HUDEP-2 (cell line): ENCODE results near the gene NFATC4.
"Not testable (repeated sequence)": the region's sequence is repeated elsewhere in the genome, so short reads cannot be mapped to it uniquely, and the experiment has no call there.

ENCODE experiments used
- DNase-seq, 76 experiments: peaks; one replicate each; lab custom pipeline; 2025; ENCODE audit not compliant: unreplicated experiment in 76 of 76; lab: John Stamatoyannopoulos, UW

The NFATC4 gene

DNA sequence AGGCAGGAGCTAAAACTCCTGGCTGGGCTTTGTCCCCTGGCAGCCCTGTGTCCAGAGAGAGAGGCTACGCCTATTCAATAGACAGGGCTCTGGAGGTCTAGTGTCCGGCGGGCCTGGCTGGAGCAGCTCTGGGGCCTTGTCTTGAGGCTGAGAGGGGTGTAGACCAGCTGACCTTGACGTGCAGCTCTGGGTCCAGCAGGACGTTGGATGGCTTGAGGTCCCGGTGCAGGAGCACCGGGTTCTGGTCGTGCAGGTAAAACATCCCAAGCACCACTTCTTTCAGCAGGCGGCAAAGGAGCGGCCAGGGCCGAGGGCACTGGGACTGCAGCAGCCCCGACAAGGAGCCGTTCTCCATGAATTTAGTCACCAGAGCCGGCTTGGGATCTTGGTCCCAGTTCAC, 29.1 kb upstream of the NFATC4 start:
- no peak for DNase-seq

DNA sequence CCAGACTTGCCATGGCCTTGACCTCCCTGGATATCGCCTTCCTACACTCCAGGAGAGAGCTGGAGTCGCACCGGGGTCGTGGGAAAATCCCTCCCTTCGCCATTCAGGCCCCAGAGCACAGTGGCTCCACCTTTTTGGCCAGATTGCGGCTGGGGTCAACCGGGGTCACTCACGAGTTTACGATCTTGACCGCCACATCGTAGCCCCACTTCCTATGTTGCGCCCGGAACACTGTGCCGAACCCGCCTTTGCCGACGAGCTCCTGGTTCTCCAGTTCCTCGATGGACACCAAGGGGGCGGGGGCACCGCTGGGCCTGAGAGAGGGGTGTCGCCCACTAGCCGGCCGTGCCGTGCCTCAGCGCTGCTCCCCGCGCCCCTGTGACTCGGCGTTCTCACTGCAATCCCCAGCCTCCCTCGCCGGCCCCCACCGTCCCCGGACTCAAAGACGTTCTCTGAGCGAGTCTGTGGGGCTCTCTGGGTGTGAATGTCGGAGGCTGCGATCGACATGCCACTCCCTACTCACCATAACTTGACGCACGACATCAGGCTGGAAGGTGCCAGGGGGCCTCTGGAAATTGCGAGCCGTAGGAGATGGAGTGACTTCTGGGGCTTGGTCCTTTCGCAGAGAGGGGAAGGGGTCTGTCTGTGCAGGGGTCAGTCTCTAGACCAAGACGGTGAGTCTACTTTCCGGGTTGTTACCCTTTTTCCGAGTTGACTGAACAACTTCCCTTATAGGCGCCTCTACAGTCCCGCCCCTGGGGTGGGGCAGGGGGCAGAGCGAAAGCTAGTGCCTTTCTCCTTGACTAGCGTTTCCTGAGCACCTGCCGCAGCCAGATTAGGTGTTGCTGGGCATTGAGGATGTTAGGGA, 28.5 kb upstream of the NFATC4 start, which contains the start of gene RIPK3:
Gene RIPK3 (minus strand): TSS at position 708 of the 868 bp plus-strand sequence. CDS start 165 bp downstream, at position 543.
- peak in 2 of 76 experiments; percentile 9 to 10 for DNase-seq

DNA sequence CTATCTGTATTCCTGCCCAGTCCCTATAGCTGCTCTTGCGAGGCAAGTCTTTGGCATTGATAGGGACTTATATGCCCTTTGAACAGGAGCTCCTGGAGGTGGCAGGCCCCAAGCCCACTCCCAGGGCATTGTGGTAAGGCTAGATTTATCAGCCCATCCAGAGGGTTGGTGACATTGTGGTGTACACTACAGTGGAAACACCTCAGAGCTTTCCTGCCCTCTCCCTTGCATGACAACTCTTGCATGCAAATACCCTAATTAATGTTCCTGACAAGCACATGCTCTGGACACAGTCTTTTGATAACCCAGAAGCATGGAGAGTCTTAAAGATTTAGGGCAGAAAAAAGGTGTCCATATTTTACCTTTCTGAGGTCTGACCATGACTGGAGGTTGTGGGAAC, 27.4 kb upstream of the NFATC4 start:
- DNase-seq, result no peak

DNA sequence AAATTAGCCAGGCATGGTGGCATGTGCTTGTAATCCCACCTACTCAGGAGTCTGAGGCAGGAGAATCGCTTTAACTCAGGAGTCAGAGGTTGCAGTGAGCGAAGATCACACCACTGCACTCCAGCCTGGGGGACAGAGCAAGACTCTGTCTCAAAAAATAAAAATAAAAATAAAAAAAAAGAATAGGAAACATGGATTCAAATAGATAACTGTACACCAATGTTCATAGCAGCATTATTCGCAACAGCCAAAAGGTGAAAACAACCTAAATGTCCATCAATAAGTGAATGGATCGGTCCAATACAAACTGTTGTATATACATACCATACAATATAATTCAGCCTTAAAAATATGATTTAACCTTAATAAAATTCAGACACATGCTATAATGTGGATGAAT, 25.1 kb upstream of the NFATC4 start:
- no peak for DNase-seq

DNA sequence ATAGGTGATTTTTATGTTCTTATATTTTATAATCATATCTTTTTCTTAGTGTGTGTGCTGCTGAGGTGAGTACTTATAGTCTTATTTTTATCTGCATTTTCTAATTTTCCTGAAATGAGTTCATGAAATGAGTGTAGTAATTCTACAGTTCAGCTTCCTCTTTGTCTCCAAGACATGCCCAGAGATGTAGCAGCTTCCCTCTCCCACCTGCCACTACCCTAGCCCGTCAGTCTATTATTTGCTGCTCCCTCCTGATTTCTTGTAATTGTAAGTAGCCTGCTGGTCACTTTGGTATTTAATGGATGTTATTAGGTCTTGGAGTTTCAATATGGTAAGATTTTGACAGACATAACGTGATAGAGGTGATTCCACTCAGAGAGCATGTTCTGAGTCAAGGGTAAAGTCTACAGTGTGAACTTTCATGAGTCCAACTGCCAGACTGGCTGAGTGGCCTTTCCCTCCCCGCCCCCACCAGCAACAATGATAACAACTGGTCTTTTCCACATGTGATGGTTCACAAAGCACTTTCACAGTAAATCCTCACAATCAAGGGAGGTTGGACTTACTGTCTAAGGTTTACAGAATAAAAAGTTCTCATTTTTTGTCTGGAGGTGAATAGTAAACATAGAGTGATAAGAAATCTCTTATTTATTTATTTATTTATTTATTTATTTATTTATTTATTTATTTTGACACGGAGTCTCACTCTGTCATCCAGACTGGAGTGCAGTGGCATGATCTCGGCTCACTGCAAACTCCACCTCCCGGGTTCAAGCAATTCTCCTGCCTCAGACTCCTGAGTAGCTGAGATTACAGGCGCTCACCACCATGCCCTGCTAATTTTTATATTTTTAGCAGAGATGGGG, 24.0 kb upstream of the NFATC4 start:
- DNase-seq, result peak in 1 of 76 experiments; percentile 7

DNA sequence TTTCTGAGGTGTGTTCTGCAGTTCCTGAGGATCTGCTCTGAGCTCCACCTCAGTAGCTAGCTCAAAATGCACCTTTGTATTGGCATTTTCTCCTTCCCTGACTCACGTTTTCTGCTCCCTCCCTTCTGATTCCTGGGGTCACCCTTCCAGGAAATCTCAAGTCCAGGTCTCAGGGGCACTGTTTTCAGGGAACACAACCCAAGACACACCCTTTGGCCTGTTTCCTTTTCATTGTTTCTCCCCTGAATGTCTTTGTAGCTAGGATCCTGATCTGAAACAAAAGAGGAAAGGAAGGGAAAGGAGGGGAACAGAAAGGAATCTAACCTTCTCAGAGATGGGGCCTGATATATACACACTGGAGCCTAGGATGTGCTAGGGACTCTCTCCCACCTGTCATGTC, 20.9 kb upstream of the NFATC4 start:
- DNase-seq, result no peak

DNA sequence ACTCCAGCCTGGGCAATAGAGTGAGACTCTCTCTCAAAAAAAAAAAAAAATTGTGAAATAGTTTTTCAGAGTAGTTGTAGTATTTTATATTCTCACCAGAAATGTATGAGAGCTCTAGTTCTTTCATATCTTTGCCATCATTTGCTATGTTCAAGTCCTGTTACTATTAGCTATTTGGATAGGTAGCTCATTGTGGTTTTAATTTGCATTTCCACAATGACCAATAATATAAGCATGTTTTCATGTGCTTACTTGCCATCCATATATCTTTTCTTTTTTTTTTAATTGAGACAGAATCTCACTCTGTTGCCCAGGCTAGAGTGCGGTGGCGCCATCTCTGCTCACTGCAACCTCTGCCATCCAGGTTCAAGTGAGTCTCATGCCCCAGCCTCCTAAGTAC, 19.8 kb upstream of the NFATC4 start:
- DNase-seq, result no peak

DNA sequence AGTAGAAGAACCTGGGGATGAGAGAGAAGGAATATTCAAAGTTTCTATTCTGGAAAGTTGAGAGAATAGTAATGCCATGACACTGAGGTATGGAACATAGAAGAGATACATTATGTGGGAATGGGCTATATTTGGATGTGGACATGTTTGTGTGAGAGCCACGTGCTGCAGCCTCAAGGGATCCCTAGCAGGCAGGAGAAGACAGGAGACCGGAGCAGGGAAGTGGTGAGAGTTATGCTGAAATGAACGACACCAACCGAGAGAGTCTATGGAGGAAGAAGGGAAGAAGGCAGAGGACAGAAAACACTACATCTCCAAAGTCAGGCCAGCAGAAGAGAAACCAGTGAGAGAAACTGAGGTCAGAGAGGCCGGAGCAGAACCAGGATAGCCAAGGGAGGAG, 18.2 kb upstream of the NFATC4 start:
- DNase-seq, result no peak

DNA sequence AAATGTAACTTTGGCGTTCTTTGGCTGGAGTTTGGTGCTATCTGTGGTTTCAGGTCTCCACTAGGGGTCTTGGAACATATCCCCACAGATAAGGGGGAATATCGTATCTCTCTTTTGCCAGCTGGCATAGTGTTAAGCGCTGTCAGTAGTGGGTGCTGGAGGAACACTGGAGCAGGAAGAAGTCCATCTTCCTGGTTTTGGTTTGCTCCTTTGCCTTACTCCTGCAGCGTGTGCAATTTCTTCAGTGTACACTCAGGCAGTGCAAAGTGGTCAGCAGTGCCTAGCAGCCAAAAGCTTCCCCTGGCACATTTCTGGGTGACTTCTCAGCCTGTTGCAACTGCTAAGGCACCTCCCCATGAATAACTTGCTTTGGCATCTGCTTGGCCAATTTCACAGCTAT, 16.5 kb upstream of the NFATC4 start:
- DNase-seq, result peak in 2 of 76 experiments; percentile 10 to 12

DNA sequence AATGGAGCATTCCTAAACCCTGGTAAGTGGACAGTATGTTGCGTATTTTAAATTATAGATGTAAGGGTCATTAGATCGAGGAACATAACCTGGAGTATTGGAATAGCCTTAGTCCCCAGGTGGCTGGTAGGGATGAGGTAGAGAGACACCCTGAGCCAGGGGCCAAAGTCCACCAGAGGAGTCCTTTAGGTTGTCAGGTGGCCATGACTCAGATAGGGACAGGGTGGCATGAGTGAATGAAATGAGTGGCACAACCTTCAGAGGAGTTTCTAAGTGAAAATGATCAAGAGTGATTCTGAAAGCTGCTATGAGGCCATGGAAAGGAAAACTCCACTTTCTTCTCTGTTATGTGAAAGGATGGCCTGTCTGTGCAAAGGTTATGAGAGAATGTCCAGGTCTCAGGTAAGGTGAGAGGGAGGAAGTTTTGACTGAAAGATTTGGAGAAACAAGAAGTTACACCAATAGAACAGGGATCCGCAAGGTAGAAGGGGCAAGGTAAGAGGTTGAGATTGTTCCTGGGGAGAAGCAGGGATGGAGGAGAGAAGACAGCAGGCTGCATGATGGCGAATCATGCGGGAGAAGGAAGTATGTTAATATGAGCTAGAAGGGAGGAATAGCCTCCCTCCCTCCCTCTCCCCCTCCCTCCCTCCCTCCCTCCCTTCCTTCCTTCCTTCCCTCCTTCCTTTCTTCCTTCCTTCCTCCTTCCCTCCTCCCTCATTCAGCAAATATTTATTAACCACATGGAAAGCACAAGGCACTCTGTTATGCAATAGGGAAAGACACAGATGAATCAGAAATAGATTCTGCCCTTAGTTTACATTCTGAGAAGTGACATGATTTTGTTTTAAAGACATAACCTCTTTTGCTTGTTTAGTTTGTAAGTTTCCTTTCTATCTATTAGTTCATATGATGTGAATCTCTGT, 14.2 kb upstream of the NFATC4 start:
- DNase-seq, result no peak

DNA sequence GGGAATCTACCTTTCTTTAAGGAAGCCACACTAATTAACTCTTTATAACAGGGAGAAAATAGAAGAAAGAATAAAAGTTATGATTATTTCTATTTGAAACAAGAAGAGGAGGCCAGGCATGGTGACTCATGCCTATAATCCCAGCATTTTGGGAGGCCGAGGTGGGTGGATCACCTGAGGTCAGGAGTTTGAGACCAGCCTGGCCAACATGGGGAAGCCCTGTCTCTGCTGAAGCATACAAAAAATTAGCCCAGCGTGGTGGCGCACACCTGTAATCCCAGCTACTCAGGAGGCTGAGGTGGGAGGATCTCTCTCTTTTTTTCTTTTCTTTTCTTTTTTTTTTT, 13.5 kb upstream of the NFATC4 start:
- not testable (repeated sequence) for DNase-seq

DNA sequence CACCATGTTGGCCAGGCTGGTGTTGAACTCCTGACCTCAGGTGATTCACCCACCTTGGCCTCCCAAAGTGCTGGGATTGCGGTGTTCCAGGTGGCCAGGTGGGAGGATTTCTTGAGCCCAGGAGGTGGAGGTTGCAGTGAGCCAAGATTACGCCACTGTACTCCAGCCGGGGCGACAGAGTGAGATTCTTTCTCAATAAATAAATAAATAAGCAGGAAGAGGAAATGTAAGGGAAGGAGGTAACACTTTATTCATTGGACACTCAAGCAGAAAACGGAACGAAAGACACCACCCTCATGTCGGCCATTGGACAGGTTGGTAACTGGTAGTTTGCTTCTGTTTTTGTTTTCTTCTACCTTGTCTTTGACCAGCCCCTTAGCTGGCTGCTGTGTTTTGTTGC, 13.0 kb upstream of the NFATC4 start:
- DNase-seq, result no peak

DNA sequence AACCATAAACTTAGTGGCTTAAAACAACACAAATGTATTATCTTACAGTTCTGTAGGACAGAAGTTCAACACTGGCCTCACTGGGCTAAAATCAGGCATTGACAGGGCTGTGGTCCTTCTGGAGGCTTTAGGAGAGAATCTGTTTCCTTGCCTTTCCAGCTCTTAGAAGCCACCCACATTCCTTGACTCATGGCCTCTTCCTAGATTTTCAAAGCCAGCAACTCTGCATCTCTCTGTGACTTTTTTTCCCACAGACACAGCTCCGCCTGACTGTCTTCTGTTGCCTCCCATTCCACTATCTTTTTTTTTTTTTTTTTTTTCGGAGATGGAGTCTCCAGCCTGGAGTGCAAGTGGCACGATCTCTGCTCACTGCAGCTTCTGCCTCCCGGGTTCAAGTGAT, 11.8 kb upstream of the NFATC4 start:
- DNase-seq, result no peak

DNA sequence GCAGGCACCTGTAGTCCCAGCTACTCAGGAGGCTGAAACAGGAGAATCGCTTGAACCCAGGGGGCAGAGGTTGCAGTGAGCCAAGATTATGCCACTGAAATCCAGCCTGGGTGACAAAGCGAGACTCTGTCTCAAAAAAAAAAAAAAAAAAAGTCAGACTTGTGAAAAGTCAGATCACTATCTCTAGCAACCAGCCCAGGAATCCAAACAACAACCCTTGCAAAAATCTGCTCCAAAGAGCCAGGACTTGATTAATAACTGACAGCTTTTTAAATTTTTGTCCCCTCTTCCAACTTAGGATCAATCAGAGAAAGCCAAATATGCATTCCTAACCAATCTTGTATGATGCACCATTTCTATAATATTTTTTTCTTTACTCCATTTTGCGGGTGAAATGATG, 7.7 kb upstream of the NFATC4 start:
- no peak for DNase-seq

DNA sequence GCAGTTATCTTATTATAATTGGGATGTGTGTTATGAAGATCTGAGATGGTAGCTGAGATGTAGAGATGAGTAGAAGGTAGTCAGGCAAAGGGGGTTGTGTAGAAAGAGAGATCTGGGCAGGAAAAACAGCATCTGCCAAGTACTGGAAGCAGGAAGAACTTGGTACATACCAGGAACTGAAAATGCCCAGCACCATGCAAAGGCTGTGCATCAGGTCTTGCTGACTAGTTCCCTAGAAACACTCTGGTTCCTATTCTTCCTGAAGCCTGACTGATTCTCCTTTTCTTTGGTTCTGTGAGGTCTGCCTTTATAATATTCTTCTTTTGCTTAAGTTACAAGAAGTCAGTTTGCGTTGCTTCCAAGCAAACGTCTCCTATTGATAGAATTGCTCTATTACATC, 6.7 kb upstream of the NFATC4 start:
- no peak for DNase-seq

DNA sequence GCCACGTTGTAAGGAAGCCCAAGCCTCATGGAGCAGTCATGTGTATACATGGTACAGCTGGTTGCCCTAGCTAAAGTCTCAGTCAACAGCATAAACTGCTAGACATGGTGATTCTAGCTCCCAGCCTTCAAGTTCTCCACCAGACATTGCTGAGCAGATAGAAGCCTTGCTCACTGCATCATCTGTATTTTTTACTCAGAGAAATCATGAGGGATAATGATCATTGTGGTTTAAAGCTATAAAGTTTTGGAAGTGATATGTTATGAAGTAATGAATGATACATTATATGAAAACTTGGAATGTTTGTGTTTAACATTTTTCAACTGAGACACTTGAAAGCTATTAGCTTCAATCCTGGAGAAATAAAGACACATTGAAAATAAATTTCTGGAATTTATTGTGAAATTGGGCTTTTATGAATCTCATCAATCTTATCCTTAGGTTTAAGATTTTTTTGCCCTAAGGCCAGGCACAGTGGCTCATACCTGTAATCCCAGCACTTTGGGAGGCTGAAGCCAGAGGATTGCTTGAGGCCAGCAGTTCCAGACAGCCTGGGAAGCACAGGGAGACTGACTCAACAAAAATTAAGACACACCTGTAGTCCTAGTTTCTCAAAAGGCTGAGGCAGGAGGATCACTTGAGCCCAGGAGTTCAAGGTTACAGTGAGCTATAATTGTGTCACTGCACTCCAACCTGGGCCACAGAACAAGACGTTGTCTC, 5.6 kb upstream of the NFATC4 start:
- no peak for DNase-seq

DNA sequence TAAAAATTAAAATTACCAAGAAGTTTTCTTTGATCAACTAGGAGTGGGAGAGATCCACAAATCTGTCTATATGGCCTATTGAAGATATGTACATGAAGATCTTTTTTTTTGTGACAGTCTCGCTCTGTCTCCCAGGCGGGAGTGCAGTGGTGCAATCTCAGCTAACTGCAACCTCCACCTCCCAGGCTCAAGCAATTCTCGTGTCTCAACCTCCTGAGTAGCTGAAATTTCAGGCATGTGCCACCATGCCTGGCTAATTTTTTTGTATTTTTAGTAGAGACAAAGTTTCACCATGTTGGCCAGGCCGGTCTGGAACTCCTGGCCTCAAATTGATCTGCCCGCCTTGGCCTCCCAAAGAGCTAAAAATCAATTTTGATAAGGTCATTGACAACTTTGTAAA, 4.6 kb upstream of the NFATC4 start:
- DNase-seq, result no peak

DNA sequence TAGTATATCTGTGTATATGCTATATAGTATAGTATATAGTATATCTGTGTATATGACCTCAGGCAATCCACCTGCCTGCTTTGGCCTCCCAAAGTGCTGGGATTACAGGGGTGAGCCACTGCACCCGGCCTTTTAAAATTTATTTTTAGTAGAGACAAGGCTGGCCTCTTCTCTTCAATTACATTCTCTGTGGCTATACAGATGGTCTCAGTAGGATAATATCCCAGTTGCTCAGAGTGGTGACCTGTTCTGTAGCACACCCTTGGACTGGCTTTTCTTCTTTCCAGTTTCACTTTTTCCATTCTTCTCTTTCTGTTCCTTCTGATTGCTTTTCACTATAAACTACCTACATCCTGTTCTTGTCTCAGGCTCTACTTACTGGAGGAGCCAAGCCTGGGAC, 3.1 kb upstream of the NFATC4 start:
- no peak for DNase-seq

DNA sequence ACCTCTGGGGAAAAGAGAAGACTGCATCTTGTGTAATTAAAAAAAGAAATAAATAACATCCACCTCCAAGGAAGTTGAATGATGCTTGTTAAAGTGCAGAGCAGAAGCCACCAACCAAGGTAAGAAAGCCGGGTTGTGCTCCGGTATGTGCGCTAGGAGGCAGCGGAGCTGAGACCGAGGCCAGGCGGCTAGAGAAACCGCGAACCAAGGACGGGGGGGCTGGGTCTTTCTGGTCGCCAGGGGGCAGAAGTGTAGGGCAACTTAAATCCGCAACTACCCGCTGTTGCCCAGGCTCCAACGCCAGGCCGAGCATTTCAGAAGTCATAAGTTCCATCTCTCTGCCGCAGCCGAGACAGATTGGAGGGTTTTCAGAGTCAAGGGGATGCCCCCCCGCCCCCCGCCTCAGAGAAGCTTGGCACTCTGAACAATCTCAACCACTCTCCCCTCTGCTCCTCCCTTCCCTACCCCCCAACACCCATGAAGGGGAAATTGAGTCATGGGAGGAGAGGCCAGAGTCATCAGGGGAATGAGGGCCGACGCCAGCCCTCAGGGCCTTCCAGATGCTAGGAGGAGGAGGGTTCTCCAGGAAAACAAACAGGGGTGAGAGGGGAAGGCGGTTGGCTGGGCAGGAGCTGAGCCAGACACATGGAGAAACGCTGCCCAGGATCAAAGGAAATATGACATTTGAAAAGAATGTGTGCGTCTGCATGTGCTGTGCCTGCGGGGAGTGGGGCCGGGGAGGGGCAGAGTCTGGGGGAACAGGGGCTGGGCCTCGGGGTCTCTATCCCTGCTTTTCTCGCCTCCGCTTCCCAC, 2.2 kb upstream of the NFATC4 start:
- DNase-seq, result peak in 51 of 76 experiments; percentile 4 to 73 (median 50)
